DOHH2 (cell line): ENCODE data around the gene HES6.

ENCODE experiments used
- H3F3A ChIP-seq: fragments of 200-600 bp; sonication (generic), shearing (Covaris generic); 2 replicates; pipeline ENCODE4 v1.6.0; 2016; ENCODE audit warnings: antibody characterized with exemption, mild to moderate bottlenecking; ENCODE audit not compliant: control insufficient read depth, insufficient read depth
- H3K27ac ChIP-seq: fragments of 200-600 bp; sonication (generic); 2 replicates; pipeline ENCODE4 v1.5.1; 2014; ENCODE audit warnings: low read depth, mild to moderate bottlenecking, low read length, moderate library complexity
- H3K27me3 ChIP-seq: fragments of 200-600 bp; sonication (generic); 2 replicates; pipeline ENCODE4 v1.6.1; 2014; ENCODE audit warnings: mild to moderate bottlenecking, low read length, mixed read lengths; ENCODE audit not compliant: control insufficient read depth
- H3K36me3 ChIP-seq: fragments of 200-600 bp; sonication (generic); 2 replicates; pipeline ENCODE4 v1.6.1; 2014; ENCODE audit warnings: mild to moderate bottlenecking, low read length, moderate library complexity, mixed read lengths; ENCODE audit not compliant: control insufficient read depth
- H3K4me1 ChIP-seq: fragments of 200-600 bp; sonication (generic); 2 replicates; pipeline ENCODE4 v1.6.1; 2014; ENCODE audit warnings: mild to moderate bottlenecking, low read length, mixed read lengths; ENCODE audit not compliant: control insufficient read depth
- H3K4me2 ChIP-seq: fragments of 200-600 bp; sonication (generic); 2 replicates; pipeline ENCODE4 v1.6.0; 2014; ENCODE audit warnings: mild to moderate bottlenecking, low read length, moderate library complexity
- H3K4me3 ChIP-seq: fragments of 200-600 bp; sonication (generic); 2 replicates; pipeline ENCODE4 v1.5.1; 2014; ENCODE audit warnings: mild to moderate bottlenecking, low read length, mixed read lengths
- H3K79me2 ChIP-seq: fragments of 200-600 bp; sonication (generic); 2 replicates; pipeline ENCODE4 v1.6.1; 2014; ENCODE audit warnings: mild to moderate bottlenecking, low read length, mixed read lengths; ENCODE audit not compliant: control insufficient read depth
- H3K9me2 ChIP-seq: fragments of 200-600 bp; sonication (generic); replicated peaks from 2 replicates; pipeline ENCODE4 v1.6.1; 2014; ENCODE audit warnings: mild to moderate bottlenecking, low read length, mixed read lengths; ENCODE audit not compliant: control insufficient read depth
- H3K9me3 ChIP-seq: fragments of 200-600 bp; sonication (generic); 2 replicates; pipeline ENCODE4 v1.6.1; 2014; ENCODE audit warnings: antibody characterized with exemption, low read length, mixed read lengths; ENCODE audit not compliant: control insufficient read depth, insufficient read depth
- H4K20me1 ChIP-seq: fragments of 200-600 bp; sonication (generic); 2 replicates; pipeline ENCODE4 v1.6.0; 2014; ENCODE audit warnings: low read depth, mild to moderate bottlenecking, antibody characterized with exemption, low read length, moderate library complexity; ENCODE audit not compliant: control insufficient read depth, insufficient read depth
- CTCF ChIP-seq: fragments of 200-600 bp; sonication (generic); IDR thresholded peaks from one replicate; pipeline ENCODE4 v1.5.1; 2014; ENCODE audit warnings: antibody characterized with exemption, mild to moderate bottlenecking, low read depth, low read length; ENCODE audit not compliant: poor library complexity, severe bottlenecking
- EZH2phosphoT487 ChIP-seq: fragments of 200-600 bp; sonication (generic); IDR thresholded peaks from 2 replicates; pipeline ENCODE4 v1.6.1; 2017; ENCODE audit warnings: borderline replicate concordance, mild to moderate bottlenecking, antibody characterized with exemption, low read length, moderate library complexity, mixed read lengths

The HES6 gene

GRCh38 chr2:238236571-238236970, 3.3 kb downstream of the HES6 start:
- peaks cover 48% of the 10 kb centered on the region for H3K27me3 ChIP-seq
- no peaks in the 10 kb centered on the region for H3K9me2 ChIP-seq
- no peak for TF ChIP-seq CTCF
- no peak for TF ChIP-seq EZH2phosphoT487
- H3K9me3 ChIP-seq: no peaks in the 10 kb centered on the region; the same call in 1 of the 2 replicates
- H3K4me3 ChIP-seq: no peak overlapping the region
- H3K4me1 ChIP-seq: peaks cover 13% of the 10 kb centered on the region
- 0 out of 2 replicates have a peak, but pooled peaks cover 5% of the 10 kb centered on the region for H3F3A ChIP-seq
- no peaks in the 10 kb centered on the region for H3K36me3 ChIP-seq
- H4K20me1 ChIP-seq: 0 out of 2 replicates have a peak, but pooled peaks cover 3% of the 10 kb centered on the region
- no peak overlapping the region for H3K27ac ChIP-seq
- no peaks in the 10 kb centered on the region for H3K79me2 ChIP-seq
- H3K4me2 ChIP-seq: no peak overlapping the region

GRCh38 chr2:238235856-238236255, 4.0 kb downstream of the HES6 start:
- H3K9me3 ChIP-seq: no peaks in the 10 kb centered on the region; the same call in 1 of the 2 replicates
- no peak overlapping the region for H3K27ac ChIP-seq
- no peaks in the 10 kb centered on the region for H3K36me3 ChIP-seq
- TF ChIP-seq EZH2phosphoT487: no peak
- TF ChIP-seq CTCF: no peak
- H3K27me3 ChIP-seq: peaks cover 54% of the 10 kb centered on the region
- H3K4me3 ChIP-seq: no peak overlapping the region
- peaks cover 17% of the 10 kb centered on the region for H3K4me1 ChIP-seq
- H3K79me2 ChIP-seq: no peaks in the 10 kb centered on the region
- H3K4me2 ChIP-seq: no peak overlapping the region
- no peaks in the 10 kb centered on the region for H3K9me2 ChIP-seq
- 0 out of 2 replicates have a peak, but pooled peaks cover 3% of the 10 kb centered on the region for H4K20me1 ChIP-seq
- 0 out of 2 replicates have a peak, but pooled peaks cover 5% of the 10 kb centered on the region for H3F3A ChIP-seq

GRCh38 chr2:238235331-238235732, 4.5 kb downstream of the HES6 start:
- Histone ChIP-seq H3K27me3 (peaks cover 59% of the 10 kb centered on the region), H3K4me3 (no peak overlapping the region), H3K9me3 (no peaks in the 10 kb centered on the region; the same call in 1 of the 2 replicates), H3K79me2 (no peaks in the 10 kb centered on the region), H3F3A (0 out of 2 replicates have a peak, but pooled peaks cover 5% of the 10 kb centered on the region), H4K20me1 (0 out of 2 replicates have a peak, but pooled peaks cover 3% of the 10 kb centered on the region), H3K4me2 (no peak overlapping the region), H3K36me3 (no peaks in the 10 kb centered on the region), H3K4me1 (peaks cover 15% of the 10 kb centered on the region), H3K9me2 (no peaks in the 10 kb centered on the region), H3K27ac (no peak overlapping the region)
- TF ChIP-seq EZH2phosphoT487 (no peak), CTCF (no peak)

GRCh38 chr2:238233625-238234024, 6.2 kb downstream of the HES6 start:
- Histone ChIP-seq H3F3A (0 out of 2 replicates have a peak, but pooled peaks cover 5% of the 10 kb centered on the region), H4K20me1 (0 out of 2 replicates have a peak, but pooled peaks cover 3% of the 10 kb centered on the region), H3K4me1 (peaks cover 7% of the 10 kb centered on the region; the same call in 1 of the 2 replicates), H3K79me2 (no peaks in the 10 kb centered on the region), H3K9me2 (no peaks in the 10 kb centered on the region), H3K9me3 (no peaks in the 10 kb centered on the region), H3K27ac (no peak overlapping the region), H3K36me3 (no peaks in the 10 kb centered on the region), H3K4me3 (no peak overlapping the region), H3K27me3 (peaks cover 54% of the 10 kb centered on the region), H3K4me2 (no peak overlapping the region)
- TF ChIP-seq CTCF (no peak), EZH2phosphoT487 (no peak)
